Upper lobe of left lung (tissue), 4 donors: Measurements from ENCODE around the gene FLII.

Experiments used
- CTCF ChIP-seq, 6 experiments: fragments of 450-650 bp in 4 of 6; fragments of 200-600 bp in 2 of 6; sonication (generic) in 2 of 6; IDR thresholded peaks; one replicate each; pipeline ENCODE4 v1.5.1; 2016 to 2019; ENCODE audit warnings: antibody characterized with exemption in 6 of 6
- EP300 ChIP-seq, 4 donors: sonication (generic); formaldehyde crosslinking; IDR thresholded peaks; one replicate each; pipeline ENCODE4 v1.5.1; 2017; ENCODE audit warnings: antibody characterized with exemption in 4 of 4, control low read depth in 2 of 4
- POLR2A ChIP-seq, 4 donors: fragments of 450-650 bp; IDR thresholded peaks; one replicate each; pipeline ENCODE4 v1.5.1; 2016 to 2017; ENCODE audit warnings: antibody characterized with exemption in 4 of 4, mild to moderate bottlenecking in 2 of 4
- POLR2AphosphoS5 ChIP-seq, 2 donors: sonication (generic); formaldehyde crosslinking; IDR thresholded peaks; one replicate each; pipeline ENCODE4 v1.5.1; 2017; ENCODE audit warnings: antibody characterized with exemption in 2 of 2

- TF ChIP-seq CTCF (IDR thresholded peaks at IDR 0.05) (no peak), POLR2A (IDR thresholded peaks at IDR 0.05) (no peak), POLR2AphosphoS5 (IDR thresholded peaks at IDR 0.05) (no peak), EP300 (IDR thresholded peaks at IDR 0.05) (no peak)
Measured at GRCh38 chr17:18230288-18231141, 28.0 kb downstream of the FLII start.
